ENCODE results near the gene TWIST2.

Gene TWIST2

DNA sequence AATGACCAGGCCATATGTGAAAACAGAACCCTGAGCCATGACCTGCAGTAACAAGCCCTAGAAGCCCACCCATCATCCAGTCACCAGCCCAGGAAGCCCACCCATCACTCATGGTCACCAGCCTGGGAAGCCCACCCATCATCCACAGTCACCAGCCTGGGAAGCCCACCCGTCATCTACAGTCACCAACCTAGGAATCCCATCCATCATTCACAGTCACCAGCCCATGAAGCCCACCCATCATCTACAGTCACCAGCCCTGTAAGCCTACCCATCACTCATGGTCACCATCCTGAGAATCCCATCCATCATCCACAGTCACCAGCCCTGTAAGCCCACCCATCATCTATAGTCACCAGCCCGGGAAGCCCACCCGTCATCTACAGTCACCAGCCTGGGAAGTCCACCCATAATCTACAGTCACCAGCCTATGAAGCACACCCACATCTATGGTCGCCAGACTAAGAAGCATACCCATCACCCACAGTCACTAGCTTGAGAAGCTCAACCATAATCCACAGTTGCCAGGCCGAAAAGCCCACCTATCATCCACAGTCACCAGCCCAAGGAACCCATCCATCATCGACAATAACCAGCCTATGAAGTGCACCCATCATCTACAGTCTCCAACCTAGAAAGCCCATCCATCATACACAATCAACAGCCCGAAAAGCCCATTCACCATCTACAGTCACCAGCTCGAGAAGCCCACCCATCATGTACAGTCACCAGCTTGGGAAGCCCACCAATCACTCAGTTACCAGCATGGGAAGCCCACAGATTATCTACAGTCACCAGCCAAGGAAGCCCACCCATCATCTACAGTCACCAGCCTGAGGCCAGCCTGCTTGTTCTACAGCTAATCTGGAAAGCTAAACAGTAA is 91.9 kb downstream of the TWIST2 start:
- no peak for DNase-seq (ENCODE audit: low spot score)

DNA sequence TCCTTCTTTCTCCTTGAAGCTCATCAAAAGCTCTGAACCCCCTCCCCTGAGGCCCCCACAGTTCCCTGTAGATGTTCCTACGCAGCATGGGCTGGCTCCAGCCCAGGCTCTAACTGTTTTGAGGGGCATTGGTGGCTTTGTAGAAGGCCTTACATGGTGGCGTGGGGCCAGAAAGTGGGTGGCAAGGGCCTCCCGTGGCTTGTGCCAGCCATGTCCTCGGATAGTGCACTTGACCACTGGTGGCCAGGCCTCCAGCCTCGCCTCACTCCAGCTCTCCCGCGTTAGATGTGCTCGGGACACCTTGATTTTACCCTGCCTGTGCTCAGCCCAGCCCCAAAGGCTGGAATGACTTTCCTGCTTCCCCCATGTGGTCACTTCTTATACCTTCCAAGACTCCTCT is 92.9 kb downstream of the TWIST2 start:
- DNase-seq (ENCODE audit: low spot score), result no peak

DNA sequence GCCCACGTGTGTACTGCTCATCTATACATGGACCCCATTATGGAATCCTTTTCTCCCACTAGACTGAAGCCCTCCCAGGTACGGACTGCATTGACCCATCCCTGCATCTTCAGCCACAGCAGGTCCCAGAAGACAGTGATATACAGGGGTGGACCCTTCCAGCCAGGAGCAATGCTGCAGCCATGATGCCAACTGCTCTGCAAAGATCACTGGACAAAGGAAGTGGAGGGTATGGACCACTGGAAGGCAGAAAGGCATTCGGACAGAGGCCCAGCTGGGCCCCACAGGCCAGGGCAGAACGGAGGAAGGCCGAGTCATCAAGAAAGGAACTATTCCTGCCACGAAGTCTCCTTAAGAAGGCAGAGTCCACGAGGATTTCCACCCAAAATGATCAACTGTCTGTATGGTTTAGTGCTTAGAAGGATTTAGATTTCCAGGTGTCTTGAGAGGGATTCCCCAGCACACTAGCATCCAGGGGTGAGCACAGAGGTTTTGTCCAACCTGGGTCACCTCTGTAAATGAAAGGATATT is 93.4 kb downstream of the TWIST2 start:
- no peak for DNase-seq (ENCODE audit: low spot score)

DNA sequence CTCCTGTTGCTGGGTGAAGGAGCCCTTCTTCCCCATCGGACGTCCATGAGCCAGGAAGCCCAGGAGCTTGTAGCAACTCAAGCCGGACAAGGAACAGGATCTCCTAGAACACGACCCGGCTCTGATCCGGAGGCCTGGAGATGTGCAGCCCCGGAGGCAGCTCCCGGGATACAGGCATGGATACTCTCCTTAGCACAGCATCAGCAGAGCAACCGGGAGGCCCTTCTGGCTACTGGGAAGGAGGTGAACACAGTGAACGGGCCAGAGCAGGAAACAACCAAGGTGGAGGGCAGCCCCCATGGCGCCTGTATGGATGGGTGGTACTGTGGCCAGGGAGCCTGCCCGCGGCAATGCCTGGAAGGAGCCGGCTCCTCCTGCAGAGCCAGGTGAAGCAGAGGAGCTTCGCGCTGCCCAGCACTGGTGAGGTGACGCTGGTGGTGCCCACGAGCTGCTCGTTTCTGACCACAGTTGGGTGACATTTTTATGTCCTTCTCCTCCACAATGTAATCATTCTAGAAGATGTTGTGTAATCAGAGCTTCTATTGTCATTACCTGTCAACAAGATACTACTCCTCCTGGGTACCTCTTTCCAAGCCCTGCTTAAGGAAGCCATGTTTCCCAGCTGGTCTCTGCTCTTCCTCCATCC is 94.3 kb downstream of the TWIST2 start:
- no peak for DNase-seq (ENCODE audit: low spot score)

DNA sequence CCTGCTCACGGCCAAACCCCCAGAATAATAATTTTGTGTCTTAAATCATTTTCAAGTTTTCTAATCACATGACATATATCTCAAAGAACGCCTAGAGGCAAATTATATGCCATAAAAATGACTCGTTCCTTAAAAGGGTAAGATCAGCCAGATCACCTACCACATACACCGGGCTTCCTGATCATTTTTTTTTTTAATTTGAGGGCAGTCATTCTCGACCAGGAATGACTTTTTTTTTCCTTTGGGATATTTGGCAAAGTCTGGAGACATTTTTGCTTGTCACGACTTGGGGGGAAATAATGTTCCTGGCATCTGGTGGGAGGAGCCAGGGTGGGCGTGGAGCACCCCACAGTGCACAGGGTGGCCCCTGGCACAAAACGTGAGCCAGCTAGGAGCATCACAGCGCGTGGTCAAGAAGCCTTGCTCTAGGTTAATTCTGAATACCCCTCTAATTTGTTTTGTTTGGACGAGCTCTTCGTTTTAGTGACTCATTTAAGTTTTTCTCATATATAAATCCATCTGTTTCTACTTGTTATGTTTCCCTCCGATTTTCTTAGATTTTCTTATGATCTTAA is 94.9 kb downstream of the TWIST2 start:
- no peak for DNase-seq (ENCODE audit: low spot score)

DNA sequence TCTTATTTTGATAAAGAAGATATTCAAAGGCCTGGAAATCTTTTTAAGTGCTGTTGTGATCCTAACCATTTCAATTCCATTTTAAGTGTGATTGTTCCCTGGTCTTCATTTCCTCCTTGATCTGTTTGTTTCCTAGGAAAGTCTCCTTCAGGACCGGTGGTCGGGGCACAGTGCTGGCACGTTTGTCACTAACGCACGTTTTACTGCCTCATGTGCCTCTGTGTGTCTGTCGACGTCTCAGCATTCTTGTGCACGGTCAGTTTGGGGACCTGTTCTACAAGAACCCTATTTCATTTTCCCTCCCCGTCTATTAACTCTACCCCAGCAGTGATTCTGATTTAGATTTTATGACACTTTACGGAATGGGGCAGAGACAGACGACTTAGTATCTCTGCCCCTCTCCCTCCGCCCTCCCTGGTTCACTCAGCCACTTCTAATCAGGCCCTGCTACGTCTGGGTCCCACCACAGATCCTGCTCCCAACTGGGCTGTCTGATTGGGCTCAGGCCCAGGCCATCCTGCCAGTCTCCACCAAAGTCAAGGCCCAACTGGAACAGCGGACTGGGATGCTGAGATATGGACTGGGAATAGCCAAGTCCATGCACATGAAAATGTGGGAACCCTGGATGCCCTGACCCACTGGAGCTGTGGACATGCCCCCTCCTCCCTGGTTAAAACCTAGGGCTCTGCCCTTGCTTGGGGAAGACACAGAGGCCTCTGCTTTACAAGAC is 95.6 kb downstream of the TWIST2 start:
- no peak for DNase-seq (ENCODE audit: low spot score)

- no peak for DNase-seq (ENCODE audit: low spot score)
Measured at GRCh38 chr2:238945433-238946150, 97.7 kb downstream of the TWIST2 start.

DNA sequence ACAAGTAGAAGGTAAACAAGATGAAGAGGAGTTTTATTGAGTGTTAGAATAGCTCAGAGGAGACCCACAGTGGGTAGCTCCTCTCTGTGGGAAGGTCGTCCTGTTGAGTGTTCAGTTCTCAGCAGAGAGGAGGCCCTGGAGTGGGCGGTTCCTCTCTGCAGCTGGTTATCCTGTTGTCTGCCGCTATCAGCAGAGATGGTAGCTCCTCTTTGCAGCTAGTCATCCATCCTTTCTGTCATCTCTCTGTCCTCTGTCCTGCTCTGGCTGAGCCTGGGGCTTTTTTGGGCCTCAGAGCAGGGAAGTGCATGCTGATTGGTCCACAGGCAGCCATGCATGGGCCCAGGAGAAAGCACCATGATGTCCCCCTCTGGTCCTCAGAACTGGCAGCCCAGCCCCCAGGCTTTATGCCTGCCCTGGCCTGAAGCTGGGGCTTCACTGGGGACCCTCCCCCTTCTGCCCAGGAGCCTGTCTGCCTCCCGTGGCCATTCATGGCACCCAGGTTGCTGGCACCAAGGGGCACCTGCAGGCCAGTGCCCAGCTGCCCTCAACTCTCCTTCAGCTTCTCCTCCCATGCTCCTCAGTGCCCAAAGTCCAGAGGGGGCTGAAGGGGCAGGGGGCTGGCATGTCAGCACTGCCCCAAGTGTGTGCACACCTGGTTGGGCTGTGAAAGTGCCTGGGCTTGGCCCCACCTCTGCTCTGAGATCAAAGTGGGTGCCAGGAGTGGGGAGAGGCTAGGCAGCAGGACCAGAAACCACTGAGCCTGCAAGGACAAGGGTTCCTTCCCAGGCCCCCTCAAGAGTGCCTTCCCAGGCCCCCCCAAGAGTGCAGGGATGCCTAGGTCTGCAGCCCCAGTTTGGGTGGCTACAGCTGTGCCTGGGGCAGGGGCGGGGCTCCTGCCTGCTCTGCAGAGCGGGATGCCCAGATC is 98.7 kb downstream of the TWIST2 start:
- DNase-seq (ENCODE audit: low spot score), result no peak

GRCh38 chr2:238947243-238947760 is 99.4 kb downstream of the TWIST2 start:
- DNase-seq (ENCODE audit: low spot score), result no peak

DNA sequence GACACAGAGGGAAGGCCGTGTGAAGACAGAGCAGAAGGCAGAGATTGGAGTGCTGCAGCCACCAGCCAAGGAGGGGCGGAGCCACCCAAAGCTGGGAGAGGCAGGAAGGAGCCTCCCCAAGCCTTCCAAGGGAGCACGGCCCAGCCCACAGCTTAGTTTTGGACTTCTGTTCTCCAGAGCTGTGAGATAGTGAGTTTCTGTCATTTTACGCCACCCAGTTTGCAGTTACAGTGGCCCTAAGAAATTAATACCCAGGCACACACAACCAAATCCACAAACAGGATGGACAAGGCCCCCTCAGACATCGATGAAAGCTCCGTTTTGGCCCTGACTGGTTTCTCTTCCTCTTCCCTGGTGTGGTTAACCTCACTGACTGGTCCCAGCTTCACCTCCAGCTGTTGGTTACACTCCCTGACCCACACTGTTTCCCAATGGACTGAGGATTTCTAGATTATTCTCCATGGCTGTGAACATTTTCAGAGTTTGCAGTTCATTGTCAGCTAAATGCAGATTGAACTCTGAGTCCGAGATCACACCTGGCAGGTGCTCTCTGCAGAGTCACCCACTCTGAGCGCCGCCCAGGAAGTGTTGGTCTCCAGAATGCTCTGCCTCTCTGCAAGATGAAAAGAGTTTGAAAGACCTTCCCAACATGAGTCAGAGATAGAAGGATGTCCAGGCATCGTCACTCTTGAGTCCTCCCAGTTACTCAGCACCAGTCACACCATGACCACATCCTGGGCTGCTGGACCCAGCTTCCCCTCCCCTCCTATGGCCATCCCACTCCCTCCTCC is 100.2 kb downstream of the TWIST2 start:
- DNase-seq (ENCODE audit: low spot score), result no peak

DNA sequence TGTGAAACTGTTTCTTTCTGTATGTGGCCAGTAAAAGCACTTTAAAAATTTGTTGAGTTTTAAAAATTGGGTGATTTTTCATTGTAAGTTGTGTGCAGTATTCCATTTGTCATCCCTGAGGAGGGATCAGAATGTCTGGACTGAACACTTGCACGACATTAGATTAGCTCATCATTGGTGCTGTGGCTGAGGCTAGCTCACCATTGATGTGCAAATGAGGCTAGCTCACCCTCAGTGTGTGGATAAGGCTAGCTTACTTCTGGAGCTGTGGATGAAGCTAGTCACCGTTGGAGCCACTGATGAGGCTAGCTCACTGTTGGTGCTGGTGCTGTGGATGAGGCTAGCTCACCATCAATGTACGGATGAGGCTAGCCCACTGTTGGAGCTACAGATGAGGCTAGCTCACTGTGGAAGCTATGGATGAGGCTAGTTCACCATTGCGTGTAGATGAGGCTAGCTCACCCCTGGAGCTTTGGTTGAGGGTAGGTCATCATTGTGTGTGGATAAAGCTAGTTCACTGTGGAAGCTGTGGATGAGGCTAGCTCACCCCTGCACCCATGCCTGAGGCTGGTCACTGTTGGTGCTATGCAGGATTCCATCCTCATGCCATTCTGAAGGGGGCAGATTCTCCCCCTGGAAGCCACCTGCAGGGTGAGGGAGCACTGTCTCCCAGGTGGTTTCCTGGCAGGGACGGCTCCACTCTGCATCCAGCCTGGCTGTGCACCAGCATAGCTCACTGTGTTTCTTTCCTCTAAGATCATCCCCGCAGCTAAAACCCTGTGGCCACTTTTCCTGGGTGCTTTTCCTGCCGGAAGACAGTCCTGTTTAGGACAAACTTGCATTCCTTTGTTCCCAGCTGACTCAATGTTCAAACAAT is 101.1 kb downstream of the TWIST2 start:
- no peak for DNase-seq (ENCODE audit: low spot score)

DNA sequence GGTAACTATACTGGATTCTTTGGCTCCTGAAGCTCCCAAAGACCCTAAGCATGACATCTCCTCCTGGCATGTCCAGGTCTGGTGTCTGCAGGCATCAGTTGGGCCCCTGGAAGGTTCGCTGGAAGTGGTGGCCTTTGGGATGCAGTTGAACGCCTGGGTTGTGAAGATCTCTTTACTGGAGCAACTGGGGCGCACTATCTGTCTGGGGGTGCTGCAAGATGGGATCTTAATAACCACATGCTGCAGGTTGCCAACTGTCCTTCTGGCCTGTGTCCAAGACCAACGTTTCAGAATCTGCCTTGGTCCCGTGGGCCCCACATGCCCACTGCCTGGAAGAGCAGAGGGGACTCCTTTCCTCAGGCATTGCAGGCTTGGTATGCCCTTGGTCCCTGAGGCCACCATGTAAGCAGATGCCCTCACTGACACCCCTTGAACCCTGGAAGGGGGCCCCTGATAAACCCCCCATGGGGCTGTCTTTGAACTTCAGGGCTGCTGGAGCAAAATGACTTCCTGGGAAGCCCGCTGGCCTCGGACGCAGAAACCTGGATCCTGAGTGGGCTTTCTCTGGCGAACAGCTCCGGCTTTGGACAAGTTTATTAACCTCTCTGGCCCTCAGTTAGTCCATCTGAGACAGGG is 101.9 kb downstream of the TWIST2 start:
- no peak for DNase-seq (ENCODE audit: low spot score)

DNA sequence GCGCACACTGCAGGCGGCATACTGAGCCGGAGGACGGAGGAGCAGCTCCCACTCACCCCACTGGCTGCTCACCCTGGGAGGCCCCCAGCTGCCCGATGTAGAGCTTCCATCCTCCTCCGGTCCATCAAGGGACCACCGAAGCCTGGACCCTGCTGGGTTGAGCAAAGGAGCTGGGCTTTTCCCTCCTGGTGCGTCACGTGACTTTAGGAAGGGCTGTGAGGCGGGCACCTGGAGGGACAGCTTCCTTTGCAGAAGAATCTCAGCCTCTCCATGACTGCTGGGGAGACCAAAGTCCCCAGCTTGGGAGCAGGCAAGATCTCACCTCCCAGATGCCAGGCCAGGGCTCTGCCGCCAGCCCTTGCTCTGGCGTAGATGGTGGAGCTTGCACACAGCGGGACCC is 102.7 kb downstream of the TWIST2 start:
- DNase-seq (ENCODE audit: low spot score), result no peak

DNA sequence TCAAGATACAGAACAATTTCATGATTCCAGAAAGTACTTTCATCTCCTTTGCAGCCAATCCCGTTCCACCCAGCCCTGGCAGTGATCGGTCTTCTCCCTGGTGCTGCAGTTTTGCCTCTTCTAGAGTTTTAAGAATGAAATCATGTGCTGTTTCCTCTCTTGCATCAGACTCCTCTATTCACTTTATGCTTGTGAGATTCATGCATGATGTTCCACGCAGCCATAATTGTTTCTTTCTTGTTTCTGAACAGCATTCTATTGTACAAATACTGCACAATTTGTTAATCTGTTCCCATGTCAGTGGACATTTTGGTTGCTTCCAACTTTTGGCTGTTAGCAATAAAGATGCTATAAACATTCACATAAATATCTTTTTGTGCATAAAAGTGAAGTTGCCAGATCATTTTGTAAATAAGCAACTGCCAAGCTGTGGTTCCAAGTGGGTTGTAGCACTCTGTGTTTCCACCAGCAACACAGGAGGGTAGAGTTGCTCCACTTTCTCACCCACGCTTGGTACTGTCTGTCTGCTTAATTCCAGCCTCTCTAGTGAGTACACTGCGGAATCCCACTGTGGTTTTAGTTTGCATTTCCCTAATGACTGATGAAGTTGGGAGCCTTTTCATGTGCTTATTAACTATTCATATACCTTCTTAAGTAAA is 104.5 kb downstream of the TWIST2 start:
- no peak for DNase-seq (ENCODE audit: low spot score)

DNA sequence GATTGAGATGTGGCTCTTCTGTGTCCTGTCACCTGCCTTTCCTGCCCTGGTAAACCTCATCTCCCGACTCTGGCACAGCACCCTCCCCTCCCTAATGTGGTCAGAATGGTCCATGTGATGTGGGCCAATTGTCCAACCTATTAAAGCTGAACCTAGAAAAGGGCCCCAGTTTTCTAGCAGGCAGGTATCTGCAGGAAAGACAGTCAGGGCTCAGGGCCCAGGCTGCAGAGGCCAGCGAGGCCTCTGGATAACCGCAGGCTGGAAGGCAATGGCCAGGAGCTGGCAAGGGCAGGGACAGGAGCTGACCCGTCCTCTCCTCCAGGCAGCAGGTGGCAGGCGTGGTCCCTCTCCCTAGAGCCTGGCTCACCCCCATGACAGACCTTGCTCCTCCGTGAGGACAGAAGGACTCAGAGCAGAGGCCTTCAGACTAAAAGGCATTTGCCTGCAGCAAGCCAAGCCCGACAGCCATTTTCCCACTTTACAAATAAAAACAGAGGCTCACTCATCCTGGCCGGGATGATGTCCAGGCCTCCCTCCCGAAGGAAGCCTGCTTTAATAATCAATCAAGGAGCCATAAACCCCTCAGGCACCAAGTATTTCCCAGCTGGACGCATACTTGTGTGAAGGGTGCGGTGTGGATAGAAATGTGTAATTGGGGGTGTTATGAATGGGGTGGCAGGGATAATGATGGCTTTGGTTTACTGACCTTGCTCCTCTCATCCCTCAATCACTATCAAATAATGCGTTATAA is 107.1 kb downstream of the TWIST2 start:
- no peak for DNase-seq (ENCODE audit: low spot score)

- DNase-seq (ENCODE audit: low spot score), result no peak
Measured at GRCh38 chr2:238955648-238956531, 108.0 kb downstream of the TWIST2 start.

All from putamen (tissue), 1 donor.